HUES6 (cell line): ENCODE measurements around the gene MACROD1.

Source experiments
- H3K27ac ChIP-seq: 2 replicates; pipeline ENCODE4 v1.7.0; 2013; ENCODE audit warnings: low read depth, mild to moderate bottlenecking, low read length, inconsistent platforms
- H3K27me3 ChIP-seq: 2 replicates; pipeline ENCODE4 v1.6.1; 2013; ENCODE audit warnings: low read length; ENCODE audit not compliant: control insufficient read depth, insufficient read depth
- H3K36me3 ChIP-seq: 2 replicates; pipeline ENCODE4 v1.6.1; 2013; ENCODE audit warnings: low read length; ENCODE audit not compliant: control insufficient read depth, insufficient read depth
- H3K4me1 ChIP-seq: 2 replicates; pipeline ENCODE4 v1.6.1; 2013; ENCODE audit warnings: low read length; ENCODE audit not compliant: control insufficient read depth, insufficient read depth
- H3K4me3 ChIP-seq: 2 replicates; pipeline ENCODE4 v1.5.1; 2013; ENCODE audit warnings: low read depth, low read length
- H3K9ac ChIP-seq: one replicate; pipeline ENCODE4 v1.6.1; 2013; ENCODE audit warnings: mild to moderate bottlenecking, low read length
- H3K9me3 ChIP-seq: 2 replicates; pipeline ENCODE4 v1.6.1; 2013; ENCODE audit warnings: low read depth, low read length; ENCODE audit not compliant: control insufficient read depth, insufficient read depth

The MACROD1 gene

GRCh38 chr11:64135711-64136110, 30.2 kb downstream of the MACROD1 start:
- Histone ChIP-seq H3K4me1 (peaks cover 23% of the 10 kb centered on the region), H3K27me3 (peaks cover 17% of the 10 kb centered on the region)

GRCh38 chr11:64134963-64135362, 30.9 kb downstream of the MACROD1 start:
- Histone ChIP-seq H3K36me3 (no peaks in the 10 kb centered on the region), H3K4me3 (no peak overlapping the region), H3K27me3 (peaks cover 17% of the 10 kb centered on the region), H3K9me3 (no peaks in the 10 kb centered on the region), H3K27ac (no peak overlapping the region), H3K9ac (no peak overlapping the region), H3K4me1 (peaks cover 29% of the 10 kb centered on the region)

More at GRCh38 chr11:64135711-64136110, 30.2 kb downstream of the MACROD1 start:
- Histone ChIP-seq H3K4me3 (no peak overlapping the region), H3K9me3 (no peaks in the 10 kb centered on the region), H3K9ac (no peak overlapping the region), H3K27ac (no peak overlapping the region), H3K36me3 (no peaks in the 10 kb centered on the region)

DNA sequence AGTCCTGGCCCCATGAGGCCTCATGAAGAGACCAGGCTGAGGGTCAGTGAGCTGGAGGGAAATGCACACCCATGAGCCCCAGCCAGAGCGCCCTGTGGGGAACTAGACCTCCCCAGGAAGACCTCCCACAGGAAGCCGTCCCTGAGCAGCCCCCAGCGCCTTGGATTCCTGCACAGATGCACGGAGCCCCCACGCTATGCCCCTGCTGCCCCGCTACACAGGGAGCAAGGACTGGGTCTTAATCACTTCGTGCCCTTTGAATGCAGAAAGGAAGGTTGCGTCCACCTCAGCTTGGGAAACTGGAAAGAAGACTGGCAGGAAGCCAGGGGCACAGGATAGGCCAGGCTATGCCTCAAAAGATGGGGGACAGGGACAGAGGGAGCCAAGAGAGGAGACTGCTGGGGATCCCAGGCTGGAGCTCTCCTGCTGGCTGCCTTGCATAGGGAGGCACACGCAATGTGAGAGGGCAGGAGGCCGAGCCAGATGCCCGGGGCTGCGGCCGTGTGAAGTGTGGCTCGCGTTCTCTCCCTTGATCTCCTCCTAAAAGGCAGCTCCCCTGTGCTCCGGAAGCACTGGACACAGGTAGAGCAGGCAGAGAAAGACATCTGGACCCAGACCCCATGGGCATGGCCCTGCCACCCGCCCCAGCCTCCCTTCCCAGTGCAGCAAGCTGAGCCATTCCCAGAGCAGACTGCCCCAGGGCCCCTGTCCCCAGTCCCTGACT, 32.8 kb downstream of the MACROD1 start:
- Histone ChIP-seq H3K36me3 (no peaks in the 10 kb centered on the region), H3K27ac (no peak overlapping the region), H3K27me3 (peaks cover 17% of the 10 kb centered on the region), H3K9ac (no peak overlapping the region), H3K4me3 (no peak overlapping the region), H3K9me3 (no peaks in the 10 kb centered on the region), H3K4me1 (peaks cover 37% of the 10 kb centered on the region)

DNA sequence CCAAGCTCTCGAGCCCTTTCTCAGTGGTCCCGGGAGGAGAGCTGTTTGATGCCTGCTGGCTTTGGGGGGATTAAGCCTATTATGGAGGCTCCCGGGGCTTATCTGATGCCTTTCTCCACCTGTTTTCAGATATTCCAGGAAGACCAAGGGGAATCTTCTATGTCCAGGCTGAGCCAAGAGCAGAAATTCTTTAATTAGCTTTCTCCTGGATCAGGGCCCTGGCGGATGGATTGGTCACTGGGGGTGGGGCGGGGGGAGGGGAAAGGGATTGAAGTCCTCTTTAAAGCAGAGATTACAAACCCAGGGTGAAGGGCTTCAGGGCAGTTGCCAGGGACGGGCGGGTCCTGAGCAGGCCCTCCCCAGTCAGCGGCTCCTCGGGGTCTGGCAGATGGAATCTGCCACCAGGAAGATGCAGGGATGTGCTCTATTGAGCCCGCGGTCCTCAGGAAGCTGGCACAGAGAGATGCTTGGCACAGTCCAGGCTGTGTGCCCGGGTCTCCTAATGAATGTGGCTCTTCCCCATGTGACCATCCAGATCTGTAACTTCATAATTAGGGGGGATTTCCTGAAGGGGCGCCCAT, 33.6 kb downstream of the MACROD1 start:
- Histone ChIP-seq H3K4me3 (no peak overlapping the region), H3K36me3 (no peaks in the 10 kb centered on the region)

DNA sequence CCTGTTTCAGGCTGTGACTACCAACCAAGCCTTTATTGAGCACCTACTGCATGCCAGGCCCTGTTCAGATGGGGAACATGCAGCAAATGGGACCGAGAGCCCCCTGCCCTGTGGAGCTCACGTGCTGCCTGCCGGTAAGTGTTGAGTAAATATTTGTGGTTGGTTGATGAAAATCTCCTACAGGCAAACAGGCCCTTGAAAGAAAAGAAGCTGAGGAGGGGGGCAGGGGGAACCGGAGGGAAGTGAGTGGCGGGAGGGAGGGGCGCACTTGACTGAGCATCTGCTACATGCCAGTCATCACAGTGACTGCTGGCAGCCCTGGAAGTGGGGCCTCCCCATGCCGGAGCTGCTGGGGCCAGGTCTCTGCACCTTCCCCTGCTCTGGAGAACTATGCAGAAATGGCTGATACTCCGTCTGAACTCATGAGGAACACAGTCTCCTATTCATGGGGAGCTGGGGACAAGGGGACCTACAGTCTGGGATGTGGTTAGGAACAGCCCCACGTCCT, 34.2 kb downstream of the MACROD1 start:
- Histone ChIP-seq H3K36me3 (no peaks in the 10 kb centered on the region), H3K4me1 (peaks cover 48% of the 10 kb centered on the region), H3K27me3 (peaks cover 17% of the 10 kb centered on the region), H3K4me3 (no peak overlapping the region), H3K9ac (no peak overlapping the region), H3K9me3 (no peaks in the 10 kb centered on the region), H3K27ac (no peak overlapping the region)

More for the DNA sequence above, 33.6 kb downstream of the MACROD1 start:
- Histone ChIP-seq H3K27me3 (peaks cover 17% of the 10 kb centered on the region), H3K27ac (no peak overlapping the region), H3K9me3 (no peaks in the 10 kb centered on the region), H3K4me1 (peaks cover 45% of the 10 kb centered on the region), H3K9ac (no peak overlapping the region)

DNA sequence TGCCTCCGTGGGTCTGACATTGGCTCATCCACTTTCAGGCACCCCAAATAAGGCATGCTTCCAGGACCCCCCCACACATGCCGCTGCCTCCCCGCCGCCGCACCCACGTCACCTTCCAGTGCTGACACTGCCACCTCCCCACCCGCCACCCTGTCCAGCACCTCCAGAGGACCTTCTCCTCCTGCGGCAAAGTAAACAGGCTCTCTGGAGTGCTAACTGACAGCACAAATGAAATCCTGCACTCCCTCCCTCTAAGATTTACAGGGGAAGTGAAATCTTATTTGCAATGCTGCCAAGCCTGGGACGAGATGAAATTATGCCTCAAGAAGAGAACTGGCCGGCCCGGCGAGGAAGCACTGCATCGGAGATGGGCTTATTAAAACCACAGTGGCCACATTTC, 35.3 kb downstream of the MACROD1 start:
- Histone ChIP-seq H3K36me3 (no peaks in the 10 kb centered on the region), H3K4me1 (peaks cover 60% of the 10 kb centered on the region), H3K27ac (no peak overlapping the region), H3K27me3 (peaks cover 17% of the 10 kb centered on the region), H3K4me3 (no peak overlapping the region), H3K9me3 (no peaks in the 10 kb centered on the region), H3K9ac (no peak overlapping the region)

DNA sequence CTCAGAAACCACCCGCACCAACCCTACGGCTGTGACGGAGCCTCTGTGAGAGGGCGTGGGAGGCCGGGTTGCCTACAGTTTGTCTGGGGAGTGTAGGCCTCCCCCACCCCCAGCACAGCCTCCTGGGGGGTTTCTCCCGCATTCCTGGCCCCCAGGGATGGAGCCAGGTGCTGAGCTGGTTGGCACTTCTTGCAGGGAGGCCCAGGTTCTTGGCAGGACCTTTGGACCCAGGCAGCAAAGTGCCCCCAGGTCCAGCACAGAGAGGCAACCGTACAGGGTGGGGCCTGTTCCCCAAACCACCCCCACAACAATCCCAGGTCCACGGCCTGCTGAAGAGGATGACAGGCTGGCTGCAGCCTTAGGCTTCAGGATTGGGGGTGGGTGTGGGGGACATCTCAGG, 36.5 kb downstream of the MACROD1 start:
- H3K4me1 ChIP-seq: peaks cover 60% of the 10 kb centered on the region
- H3K27ac ChIP-seq: no peak overlapping the region
- H3K27me3 ChIP-seq: peaks cover 13% of the 10 kb centered on the region
- no peak overlapping the region for H3K4me3 ChIP-seq
- no peaks in the 10 kb centered on the region for H3K36me3 ChIP-seq
- H3K9me3 ChIP-seq: no peaks in the 10 kb centered on the region
- H3K9ac ChIP-seq: no peak overlapping the region

DNA sequence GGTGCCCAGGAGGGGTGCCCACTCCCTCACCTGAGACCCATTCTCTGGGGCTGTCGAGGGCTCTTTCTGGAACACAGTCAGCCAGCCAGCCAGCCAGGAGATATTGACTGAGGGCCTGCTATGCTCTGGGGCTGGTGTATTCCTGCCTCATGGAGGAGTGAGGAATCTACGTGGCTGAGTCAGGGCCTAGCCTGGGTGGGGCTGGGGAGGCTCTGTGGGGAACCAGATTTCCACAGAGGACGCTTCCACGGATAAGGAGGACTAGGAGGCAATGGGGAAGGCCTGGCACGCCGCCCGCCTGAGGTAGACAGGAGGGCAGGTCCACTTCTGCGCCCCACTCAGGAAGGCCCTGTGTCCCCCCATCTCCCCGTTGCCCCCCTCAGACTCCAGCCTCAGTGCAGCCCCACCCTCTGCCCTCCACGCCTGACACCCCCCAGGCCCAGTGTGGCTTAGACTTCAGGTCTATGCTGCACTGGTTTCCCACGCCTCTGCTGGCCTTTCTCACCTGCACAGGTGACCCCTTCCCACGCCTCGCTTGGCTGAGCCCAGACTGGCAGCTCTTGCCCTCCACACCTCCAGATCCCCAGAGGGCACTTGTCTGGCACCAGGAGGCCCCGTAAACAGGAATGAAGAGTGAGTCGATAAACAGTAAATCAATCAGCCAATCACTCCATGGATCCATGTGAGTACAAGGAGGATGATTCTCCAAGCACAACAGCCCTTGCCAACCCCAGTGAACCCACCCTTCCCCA, 37.5 kb downstream of the MACROD1 start:
- Histone ChIP-seq H3K4me1 (peaks cover 60% of the 10 kb centered on the region), H3K9ac (no peak overlapping the region), H3K27me3 (peaks cover 5% of the 10 kb centered on the region; the same call in 1 of the 2 replicates), H3K4me3 (no peak overlapping the region), H3K9me3 (no peaks in the 10 kb centered on the region), H3K27ac (no peak overlapping the region), H3K36me3 (no peaks in the 10 kb centered on the region)

DNA sequence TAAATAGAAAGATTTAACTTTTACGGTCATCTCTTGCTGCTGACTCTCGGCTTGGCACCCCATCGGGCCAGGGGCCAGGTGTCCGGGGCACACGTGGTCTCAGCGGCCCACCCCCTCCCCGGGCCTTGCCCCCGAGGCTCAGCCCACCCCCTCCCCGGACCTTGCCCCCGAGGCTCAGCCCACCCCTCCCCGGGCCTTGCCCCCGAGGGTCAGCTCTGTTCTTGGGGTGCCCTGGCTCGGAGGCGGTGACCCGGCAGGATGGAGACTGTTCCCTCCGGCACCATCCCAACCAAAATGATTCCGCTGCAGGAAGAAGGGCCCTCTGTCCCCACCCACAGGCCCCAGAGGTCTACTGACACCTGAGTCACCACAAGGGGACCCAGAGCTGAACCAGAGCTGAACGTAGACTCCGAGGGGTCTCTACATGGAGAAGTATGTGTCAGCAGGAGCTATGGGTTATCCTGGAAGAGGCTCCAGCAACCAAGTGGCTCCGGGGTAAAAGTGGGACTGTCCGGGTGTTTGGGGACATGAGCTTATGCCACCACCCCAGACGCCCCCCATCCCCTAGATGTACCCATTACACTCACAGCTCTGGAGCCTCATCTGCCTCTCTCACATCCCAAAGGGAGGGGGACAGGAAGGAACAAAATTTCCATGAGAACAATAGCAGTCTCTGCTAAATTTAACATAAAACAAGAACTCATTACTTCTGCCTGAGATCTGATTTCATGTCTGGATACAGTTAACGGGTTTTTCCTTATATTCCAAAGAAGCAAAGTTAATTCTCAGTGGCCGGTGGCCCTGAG, 38.4 kb downstream of the MACROD1 start:
- H3K9ac ChIP-seq: no peak overlapping the region
- no peaks in the 10 kb centered on the region for H3K27me3 ChIP-seq
- no peak overlapping the region for H3K4me3 ChIP-seq
- H3K27ac ChIP-seq: no peak overlapping the region
- peaks cover 60% of the 10 kb centered on the region for H3K4me1 ChIP-seq
- no peaks in the 10 kb centered on the region for H3K36me3 ChIP-seq
- no peaks in the 10 kb centered on the region for H3K9me3 ChIP-seq

- Histone ChIP-seq H3K4me3 (no peak overlapping the region), H3K9ac (no peak overlapping the region), H3K4me1 (peaks cover 60% of the 10 kb centered on the region), H3K9me3 (no peaks in the 10 kb centered on the region), H3K27me3 (no peaks in the 10 kb centered on the region), H3K36me3 (no peaks in the 10 kb centered on the region), H3K27ac (no peak overlapping the region)
Observed at GRCh38 chr11:64126796-64127195, 39.1 kb downstream of the MACROD1 start.
